Body of pancreas (tissue), 4 donors: ENCODE data around the gene TMEM221. TPM values are rescaled to one million over a fixed set of nuclear protein-coding genes. Genes with fewer than 3 reads are reported as not detected.

Experiments used
- ATAC-seq: fragments of 150-250 bp; one replicate; pipeline ENCODE4 v1.9.1; 2016
- DNase-seq, 4 donors: peaks; one replicate each; pipeline ENCODE4 v3.0.0-alpha.2; 2019
- H3K27ac ChIP-seq, 4 donors: fragments of 200-600 bp; sonication (generic); 1 replicate in 3 of 4; 2 replicates in 1 of 4; pipeline versions ENCODE4 v1.5.1 to v1.6.1; 2016 to 2019; ENCODE audit warnings: mild to moderate bottlenecking in 1 of 4, mixed read lengths in 1 of 4, moderate library complexity in 1 of 4
- H3K27me3 ChIP-seq, 2 donors: fragments of 200-600 bp; sonication (generic); one replicate each; pipeline ENCODE4 v1.6.0; 2016; ENCODE audit warnings: mild to moderate bottlenecking in 1 of 2
- H3K36me3 ChIP-seq, 2 donors: fragments of 200-600 bp; sonication (generic); replicated peaks in 1 of 2; 2 replicates each; pipeline ENCODE4 v1.5.1; 2016; ENCODE audit warnings: low read depth in 2 of 2; ENCODE audit not compliant: insufficient read depth in 1 of 2
- H3K4me1 ChIP-seq: fragments of 200-600 bp; sonication (generic); one replicate; pipeline ENCODE4 v1.6.0; 2016
- H3K4me3 ChIP-seq, 2 donors: fragments of 200-600 bp; sonication (generic); 1 replicate in 1 of 2; 2 replicates in 1 of 2; pipeline ENCODE4 v1.5.1; 2016 to 2019
- H3K9me3 ChIP-seq, 3 donors: fragments of 200-600 bp; sonication (generic); 1 replicate in 2 of 3; 2 replicates in 1 of 3; pipeline ENCODE4 v1.5.1; 2016
- CTCF ChIP-seq, 7 experiments: fragments of 450-650 bp in 4 of 7; fragments of 200-600 bp in 3 of 7; sonication (generic) in 3 of 7; IDR thresholded peaks; one replicate each; pipeline ENCODE4 v1.5.1; 2016 to 2019; ENCODE audit warnings: antibody characterized with exemption in 7 of 7
- POLR2A ChIP-seq, 3 donors: fragments of 450-650 bp; IDR thresholded peaks; one replicate each; pipeline ENCODE4 v1.6.1; 2016; ENCODE audit warnings: antibody characterized with exemption in 3 of 3, mild to moderate bottlenecking in 2 of 3
- WGBS, 2 donors: methylation state at CpG; one replicate each; pipeline ENCODE4 v1.1.5; 2017; 5-methylcytosine and 5-hydroxymethylcytosine counted together
- intact Hi-C: fragments of 100-400 bp; cut with DNase I; formaldehyde crosslinking; loops from one replicate; pipeline ENCODE4 v1.15.1; 2023
- total RNA-seq, 2 donors: library from RNA; depleted of rRNA; stranded (reverse); fragments of >200 nt; gene quantifications; one replicate each; pipeline ENCODE4 v1.1.0, GENCODE V29; 2016

TMEM221 gene
- total RNA-seq, 2 donors from 2014 or later = 0.52 TPM; not detected in 1

GRCh38 chr19:17469092-17469480 is 20.6 kb upstream of the TMEM221 start:
- WGBS, 2 donors = 3% methylated on average over 6 to 19 of the region's 19 CpGs

DNA sequence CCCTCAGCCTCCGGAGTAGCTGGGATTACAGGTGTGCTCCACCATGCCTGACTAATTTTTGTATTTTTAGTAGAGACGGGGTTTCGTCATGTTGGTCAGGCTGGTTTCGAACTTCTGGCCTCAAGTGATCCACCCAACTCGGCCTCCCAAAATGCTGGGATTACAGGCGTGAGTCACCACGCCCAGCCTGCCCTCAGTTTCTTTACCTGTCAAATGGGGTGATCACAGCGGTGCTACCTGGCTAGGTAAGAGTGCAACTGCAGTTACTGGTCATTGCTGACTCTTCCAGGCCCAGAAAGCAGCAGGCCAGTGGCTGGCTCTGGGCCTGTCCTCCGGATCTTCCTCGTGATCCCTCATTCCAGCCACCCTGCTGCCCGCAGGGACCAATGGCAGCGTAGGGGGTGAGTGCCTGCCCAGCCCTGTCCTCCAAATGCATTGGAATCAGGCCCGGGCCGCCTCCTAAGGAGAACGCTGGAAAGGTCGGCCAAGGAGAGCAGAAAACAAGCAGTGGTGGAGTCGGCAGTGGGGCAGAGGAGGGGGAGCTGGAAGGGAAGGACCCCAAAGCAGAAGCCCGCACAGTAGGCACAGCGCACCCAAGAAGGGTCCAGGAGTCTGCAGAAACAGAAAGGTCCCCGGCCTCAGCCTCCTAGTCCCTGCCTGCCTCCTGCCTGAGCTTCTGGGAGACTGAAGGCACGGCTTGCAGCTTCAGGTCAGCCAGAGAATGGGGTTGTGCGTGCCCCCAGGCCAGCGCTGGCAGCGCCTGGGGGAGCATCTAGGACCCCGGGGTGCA is 20.0 kb upstream of the TMEM221 start:
- WGBS, 2 donors = 58 to 68% methylated on average over 15 to 25 of the region's 25 CpGs
- H3K36me3 ChIP-seq = no peaks in the 10 kb centered on the region
- no peaks in the 10 kb centered on the region for H3K27me3 ChIP-seq
- peaks cover 33% of the 10 kb centered on the region for H3K4me1 ChIP-seq
- ATAC-seq (no peak), DNase-seq (peak; percentile 26 to 51 (median 42))
- H3K9me3 ChIP-seq = no peaks in the 10 kb centered on the region
- H3K27ac ChIP-seq = peak overlapping the region in 3 of 4 donors; percentile 69 to 94 (median 87)
- peak overlapping the region in 1 of 2 donors; percentile 43 for H3K4me3 ChIP-seq
- intact Hi-C loops = no loop called here
- no peak for TF ChIP-seq CTCF (IDR thresholded peaks at IDR 0.05)
- no peak for TF ChIP-seq POLR2A (IDR thresholded peaks at IDR 0.05)

More at GRCh38 chr19:17469092-17469480, 20.6 kb upstream of the TMEM221 start:
- no peak for DNase-seq
- intact Hi-C loops = no loop called here
- H3K36me3 ChIP-seq = no peaks in the 10 kb centered on the region
- ATAC-seq = peak; percentile 0
- H3K9me3 ChIP-seq = no peaks in the 10 kb centered on the region
- peak overlapping the region; percentile 3 to 43 for H3K4me3 ChIP-seq
- H3K4me1 ChIP-seq = peaks cover 33% of the 10 kb centered on the region
- peak overlapping the region; percentile 69 to 94 (median 85) for H3K27ac ChIP-seq
- H3K27me3 ChIP-seq = no peaks in the 10 kb centered on the region
- no peak for TF ChIP-seq POLR2A (IDR thresholded peaks at IDR 0.05)
- TF ChIP-seq CTCF (IDR thresholded peaks at IDR 0.05) = no peak

DNA sequence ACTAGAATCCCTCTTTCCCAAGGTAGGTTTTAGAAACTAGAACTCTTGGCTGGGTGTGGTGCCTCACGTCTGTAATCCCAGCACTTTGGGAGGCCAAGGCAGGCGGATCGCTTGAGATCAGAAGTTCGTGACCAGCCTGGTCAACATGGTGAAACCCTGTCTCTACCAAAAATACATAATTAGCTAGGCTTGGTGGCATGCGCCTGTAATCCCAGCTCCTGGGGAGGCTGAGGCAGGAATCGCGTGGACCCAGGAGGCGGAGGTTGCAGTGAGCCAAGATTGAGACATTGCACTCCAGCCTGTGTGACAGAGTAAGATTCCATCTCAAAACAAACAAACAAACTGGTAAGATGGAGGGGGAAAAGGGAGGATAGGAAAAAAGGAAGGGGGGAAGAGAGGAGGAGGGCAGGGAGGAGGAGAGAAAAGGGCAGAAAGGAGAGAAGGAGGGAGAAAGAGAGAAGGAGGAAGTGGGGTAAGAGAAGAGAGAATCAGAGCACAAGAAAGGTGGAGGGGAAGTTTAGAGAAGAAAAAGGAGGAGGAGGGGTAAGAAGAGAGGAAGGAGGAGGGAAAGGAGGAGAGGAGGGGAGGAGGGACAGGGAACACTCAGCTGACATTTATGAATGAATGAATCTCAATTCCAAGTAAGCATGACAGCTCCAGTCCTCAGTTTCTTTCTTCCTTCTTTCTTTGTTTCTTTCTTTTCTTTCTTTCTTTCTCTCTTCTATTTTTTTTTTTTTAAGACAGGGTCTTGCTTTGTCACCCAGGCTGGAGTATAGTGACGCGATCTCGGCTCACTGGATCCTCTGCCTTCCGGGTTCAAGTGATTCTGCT is 19.2 kb upstream of the TMEM221 start:
- H3K36me3 ChIP-seq = no peaks in the 10 kb centered on the region
- DNase-seq (no peak), ATAC-seq (no peak)
- intact Hi-C loops = no loop called here
- no peak overlapping the region for H3K4me3 ChIP-seq
- H3K4me1 ChIP-seq = peaks cover 33% of the 10 kb centered on the region
- peak overlapping the region in 2 of 4 donors; percentile 69 to 87 for H3K27ac ChIP-seq
- no peaks in the 10 kb centered on the region for H3K27me3 ChIP-seq
- no peaks in the 10 kb centered on the region for H3K9me3 ChIP-seq
- TF ChIP-seq CTCF (IDR thresholded peaks at IDR 0.05) (peak in 1 of 7 experiments; percentile 0), POLR2A (IDR thresholded peaks at IDR 0.05) (no peak)
- 68 to 80% methylated on average over 12 of the region's 12 CpGs for WGBS, 2 donors

DNA sequence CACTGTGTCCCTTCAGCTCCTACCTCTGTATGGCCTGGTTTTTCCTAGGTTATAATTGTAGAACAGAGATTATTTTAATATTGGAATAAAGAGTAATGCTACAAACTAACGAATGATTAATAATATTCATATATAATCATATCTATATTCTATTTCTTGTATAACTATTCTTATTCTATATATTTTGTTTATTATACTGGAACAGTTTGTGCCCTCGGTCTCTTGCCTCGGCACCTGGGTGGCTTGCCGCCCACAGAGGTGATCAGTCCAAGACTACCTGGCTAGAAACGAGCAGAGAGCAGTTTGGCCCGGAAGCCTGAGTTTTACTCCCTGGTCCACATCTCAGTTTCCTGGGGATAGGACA is 18.0 kb upstream of the TMEM221 start:
- TF ChIP-seq CTCF (IDR thresholded peaks at IDR 0.05) (peak in 1 of 7 experiments; percentile 2), POLR2A (IDR thresholded peaks at IDR 0.05) (no peak)
- Histone ChIP-seq H3K27ac (no peak overlapping the region), H3K4me3 (no peak overlapping the region), H3K9me3 (no peaks in the 10 kb centered on the region), H3K36me3 (no peaks in the 10 kb centered on the region), H3K27me3 (no peaks in the 10 kb centered on the region), H3K4me1 (peaks cover 27% of the 10 kb centered on the region)
- WGBS, 2 donors = 20 to 26% methylated on average over 6 of the region's 6 CpGs
- no peak for ATAC-seq
- intact Hi-C loops = no loop called here
- DNase-seq = no peak
